Muscle of arm (tissue), 12 donors: ENCODE results near the gene NUDT13. TPM values are rescaled to one million over a fixed set of nuclear protein-coding genes. Genes with fewer than 3 reads are reported as not detected.
A peak's percentile ranks its signal among the peaks of the same experiment; 100 is the strongest.

ENCODE experiments used
- DNase-seq: peaks from one replicate; pipeline ENCODE4 v3.0.0-alpha.2; 2013
- polyA plus RNA-seq, 12 donors: library from polyadenylated mRNA; unstranded; fragments of 120-200 nt; gene quantifications; one replicate each; pipeline ENCODE4 v1.2.1, GENCODE V29; 2013; ENCODE audit not compliant: insufficient read length in 12 of 12

NUDT13 gene
- polyA plus RNA-seq, 12 donors, result 2.7 to 5.3 (median 3.5) TPM; not detected in 2

DNA sequence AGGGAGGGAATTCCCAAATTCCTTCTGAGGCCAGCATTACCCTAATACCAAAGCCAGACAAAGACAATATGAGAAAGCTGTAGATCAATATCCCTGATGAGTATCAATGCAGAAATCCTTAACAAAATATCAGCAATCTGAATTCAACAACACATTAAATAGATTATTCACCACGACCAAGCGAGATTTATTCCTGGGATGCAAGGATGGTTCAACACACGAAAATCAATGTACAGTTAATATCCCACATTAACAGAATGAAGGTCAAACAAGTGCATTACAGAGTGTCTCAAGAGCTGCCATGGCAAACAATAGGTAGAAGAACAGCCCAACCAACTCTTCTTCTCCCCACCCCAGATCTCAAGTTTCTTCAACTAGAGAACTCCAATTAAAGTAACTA lies 51.4 kb downstream of the NUDT13 start:
- DNase-seq, result no peak

DNA sequence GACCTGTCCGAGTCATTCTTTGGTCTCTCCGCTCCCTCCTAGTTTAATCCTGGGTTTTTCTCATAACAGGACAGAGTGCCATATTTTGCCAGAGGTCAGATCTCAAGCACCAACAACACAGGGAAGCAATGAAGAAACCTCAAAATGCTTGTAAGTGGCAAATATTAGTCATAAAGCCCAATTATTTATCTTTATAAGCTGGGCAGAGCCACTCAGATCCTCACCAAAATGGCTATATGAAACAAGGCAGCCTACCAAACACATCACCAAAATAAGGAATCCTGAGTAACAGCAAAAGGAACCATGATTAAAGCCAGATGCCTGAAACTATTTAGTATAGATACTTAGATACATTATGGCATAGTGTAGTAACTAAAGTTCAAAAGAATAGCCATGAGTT lies 52.8 kb downstream of the NUDT13 start:
- no peak for DNase-seq

DNA sequence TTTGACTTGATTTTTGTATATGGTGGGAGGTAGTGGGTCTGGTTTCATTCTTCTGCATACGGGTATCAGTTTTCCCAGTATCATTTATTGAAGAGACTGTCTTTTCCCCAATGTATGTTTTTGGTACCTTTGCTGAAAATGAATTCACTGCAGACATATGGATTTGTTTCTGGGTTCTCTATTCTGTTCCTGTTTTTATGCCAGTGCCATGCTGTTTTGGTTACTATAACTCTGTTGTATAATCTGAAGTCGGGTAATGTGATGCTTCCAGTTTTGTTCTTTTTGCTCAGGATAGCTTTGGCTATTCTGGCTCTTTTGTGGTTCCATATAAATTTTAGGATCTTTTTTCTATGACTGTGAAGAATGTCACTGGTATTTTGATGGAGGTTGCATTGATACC lies 56.7 kb downstream of the NUDT13 start:
- DNase-seq, result no peak

DNA sequence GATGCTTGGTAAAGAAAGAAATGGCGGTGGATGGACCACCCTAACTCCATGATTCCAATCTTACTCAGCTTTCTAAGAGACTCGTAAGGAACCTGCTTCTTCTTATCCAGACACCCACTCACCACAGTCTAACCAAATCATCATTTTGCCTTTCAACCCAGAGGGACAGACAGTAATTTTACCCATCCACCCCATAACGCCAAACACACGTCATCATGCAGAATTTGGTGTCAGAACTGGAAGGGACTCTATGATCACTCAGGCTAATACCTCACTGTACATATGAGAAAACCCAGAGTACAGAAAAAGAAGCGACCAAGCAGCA lies 57.2 kb downstream of the NUDT13 start:
- no peak for DNase-seq

DNA sequence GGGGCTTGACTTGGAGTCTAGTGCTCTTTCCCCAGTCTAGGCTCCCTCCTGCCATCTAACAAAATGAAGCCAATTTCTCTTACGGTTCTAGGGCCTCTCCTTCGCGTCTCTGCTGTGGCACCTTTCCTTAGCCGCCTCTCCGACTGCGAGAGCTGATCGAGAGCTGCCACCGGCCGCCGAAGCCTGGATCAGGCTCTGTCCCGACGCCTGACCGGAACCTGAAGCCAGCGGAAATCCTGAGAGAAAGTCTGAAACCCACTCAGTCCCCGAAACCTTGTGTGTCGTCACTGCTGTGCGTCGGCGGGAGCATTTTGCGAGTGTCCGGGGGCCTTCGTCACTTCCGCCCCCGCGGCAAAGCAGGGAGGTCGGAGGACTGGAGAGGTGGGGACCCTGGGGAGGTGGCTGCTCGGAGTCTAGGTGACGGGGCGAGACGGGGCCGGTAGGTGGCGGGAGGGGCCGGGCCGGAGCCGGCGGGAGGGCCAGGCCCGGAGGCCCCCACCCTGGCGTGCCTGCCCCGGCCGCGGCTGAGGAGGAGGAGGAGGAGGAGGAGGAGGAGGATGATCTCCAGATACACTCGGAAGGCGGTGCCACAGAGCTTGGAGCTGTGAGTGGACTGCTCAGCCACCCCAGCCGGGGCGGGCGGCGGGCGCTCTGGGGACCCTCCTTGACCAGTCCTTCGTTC lies 57.7 kb downstream of the NUDT13 start, which contains the start of the genes ECD and FAM149B1:
TSS of gene ECD (minus strand) at position 226 of the 682 bp plus-strand sequence. CDS start 4,071 bp downstream, outside the sequence.
TSS of gene FAM149B1 (plus strand) at position 337 of the 682 bp plus-strand sequence. CDS start at position 558, 221 bp downstream.
- DNase-seq, result peak; percentile 96

DNA sequence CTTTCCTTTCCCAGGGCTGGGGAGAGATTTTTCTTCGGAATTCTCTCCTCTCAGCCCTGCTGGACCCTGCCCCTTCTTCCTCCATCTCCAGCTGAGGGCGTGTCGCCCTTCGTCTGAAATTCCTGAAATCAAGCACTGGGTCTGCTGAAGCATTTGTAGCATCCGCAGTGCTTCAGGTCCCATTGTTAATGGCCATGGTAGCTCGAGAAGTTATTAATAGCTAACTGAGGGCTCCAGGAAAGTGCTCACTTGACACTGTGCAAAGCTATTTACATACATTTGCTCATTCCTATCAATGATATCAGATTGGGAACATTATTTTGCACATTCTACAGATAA lies 58.2 kb downstream of the NUDT13 start:
- DNase-seq, result peak; percentile 56

DNA sequence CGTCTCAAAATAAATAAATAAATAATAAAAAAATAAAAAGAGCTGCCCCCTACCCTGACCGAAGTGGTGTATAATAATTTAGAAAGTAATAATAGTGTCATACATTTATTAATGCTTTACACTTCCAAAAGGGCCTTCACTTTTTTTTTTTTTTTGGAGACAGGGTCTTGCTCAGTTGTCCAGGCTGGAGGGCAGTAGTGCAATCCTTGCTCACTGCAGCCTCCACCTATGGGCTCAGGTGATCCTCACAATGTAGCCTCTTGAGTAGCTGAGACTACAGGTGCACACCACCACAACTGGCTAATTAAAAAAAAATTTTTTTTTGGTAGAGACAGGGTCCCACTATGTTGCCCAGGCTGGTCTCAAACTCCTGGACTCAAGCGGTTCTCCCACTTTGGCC lies 59.1 kb downstream of the NUDT13 start:
- DNase-seq, result no peak

DNA sequence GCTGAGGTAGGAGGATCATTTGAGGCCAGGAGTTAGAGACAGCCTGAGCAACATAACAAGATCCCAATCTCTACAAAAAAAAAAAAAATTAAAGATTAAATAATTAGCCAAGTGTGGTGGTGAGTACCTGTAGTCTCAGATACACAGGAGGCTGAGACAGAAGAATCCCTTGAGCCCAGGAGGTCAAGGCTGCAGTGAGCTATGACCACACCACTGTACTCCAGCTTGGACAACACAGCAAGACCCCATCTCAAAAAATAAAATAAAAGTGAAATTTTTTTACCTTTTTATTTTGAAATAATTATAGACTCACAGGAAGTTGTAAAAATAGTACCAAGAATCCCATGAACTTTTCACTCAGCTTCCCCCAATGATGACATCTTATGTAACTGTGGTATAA lies 62.6 kb downstream of the NUDT13 start:
- no peak for DNase-seq

DNA sequence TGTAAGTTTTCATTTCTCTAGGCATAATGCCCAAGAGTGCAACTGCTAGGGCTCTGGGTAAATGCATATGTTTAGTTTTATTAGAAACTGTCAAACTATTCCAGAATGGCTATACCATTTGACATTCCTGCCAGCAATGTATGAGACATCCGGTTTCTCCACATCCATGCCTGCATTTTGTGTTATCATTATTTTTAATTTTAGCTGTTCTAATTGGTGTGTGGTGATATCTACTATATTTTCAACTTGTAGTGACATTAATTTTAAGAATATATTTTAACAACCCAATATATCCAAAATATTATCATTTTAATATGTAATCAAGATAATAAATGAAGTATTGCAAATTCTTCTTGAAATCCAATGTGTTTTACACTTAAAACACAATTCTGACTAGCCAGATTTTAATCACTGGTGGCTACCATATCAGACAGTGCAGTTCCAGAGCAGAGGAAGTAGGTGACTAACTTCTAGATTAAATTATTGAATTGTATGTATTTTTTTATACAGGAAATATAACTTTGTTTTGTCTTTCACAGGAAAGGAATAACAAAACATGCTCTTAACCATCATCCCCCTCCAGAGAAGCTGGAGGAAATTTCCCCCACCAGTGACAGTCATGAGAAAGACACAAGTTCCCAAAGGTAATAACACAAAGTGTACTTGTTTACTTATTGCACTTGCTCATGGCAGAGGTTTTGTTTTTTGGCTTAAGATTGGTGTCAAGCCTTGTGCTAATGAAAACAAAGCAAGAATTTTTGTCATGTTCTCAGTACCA lies 64.1 kb downstream of the NUDT13 start:
- DNase-seq, result no peak

Other genes starting within 250 kb of the NUDT13 start
- 10 to 100 TPM in 3 of 12 donors, 1 to 10 TPM in 8, not detected in 1; 6.1 to 11.8 (median 9.4) TPM for gene OIT3, start 216.7 kb upstream of the NUDT13 start, polyA plus RNA-seq
- under 1 TPM in 5 of 12 donors, not detected in 7; 0.16 to 0.53 (median 0.28) TPM for gene PLA2G12B, start 155.6 kb upstream of the NUDT13 start, polyA plus RNA-seq
- gene P4HA1, start 13.6 kb upstream of the NUDT13 start, polyA plus RNA-seq, result 10 to 100 TPM in 11 of 12 donors, not detected in 1; 35.8 to 92.5 (median 65.9) TPM
- 10 to 100 TPM in 11 of 12 donors, not detected in 1; 21.4 to 31.1 (median 25.3) TPM for gene ECD, start 57.6 kb downstream of the NUDT13 start, polyA plus RNA-seq
- gene FAM149B1, start 57.7 kb downstream of the NUDT13 start, polyA plus RNA-seq, result 10 to 100 TPM in 11 of 12 donors, not detected in 1; 19.7 to 41.7 (median 24.5) TPM
- 10 to 100 TPM in 11 of 12 donors, not detected in 1; 15.6 to 25.5 (median 21.3) TPM for gene DNAJC9, start 136.8 kb downstream of the NUDT13 start, polyA plus RNA-seq
- gene MRPS16, start 142.2 kb downstream of the NUDT13 start, polyA plus RNA-seq, result 100 to 1,000 TPM in 1 of 12 donors, 10 to 100 TPM in 10, not detected in 1; 51.1 to 160 (median 67.6) TPM
- gene CFAP70, start 248.4 kb downstream of the NUDT13 start, polyA plus RNA-seq, result 1 to 10 TPM in 7 of 12 donors, under 1 TPM in 3, not detected in 2; 0.64 to 3.5 (median 1.7) TPM